SJSA1 (cell line): ENCODE data around the gene TMPRSS12. TPM values are rescaled to one million over a fixed set of nuclear protein-coding genes. Genes with fewer than 3 reads are reported as not detected.
"Not testable (repeated sequence)": the region's sequence is repeated elsewhere in the genome, so short reads cannot be mapped to it uniquely, and the experiment has no call there.

Experiments
- DNase-seq, 2 experiments: peaks; one replicate each; pipeline ENCODE4 v3.0.0-alpha.2; 2015 to 2020; ENCODE audit warnings: low spot score in 2 of 2, low read depth in 1 of 2
- H3K27ac ChIP-seq: fragments of 250-450 bp; sonication (Bioruptor Pico); 2 replicates; pipeline ENCODE4 v1.5.1; 2020; ENCODE audit warnings: mild to moderate bottlenecking, moderate library complexity
- H3K27me3 ChIP-seq: fragments of 250-450 bp; sonication (Bioruptor Pico); replicated peaks from 2 replicates; pipeline ENCODE4 v1.5.1; 2020; ENCODE audit warnings: mild to moderate bottlenecking, moderate library complexity
- H3K36me3 ChIP-seq: fragments of 250-450 bp; sonication (Bioruptor Pico); 2 replicates; pipeline ENCODE4 v1.5.1; 2020; ENCODE audit warnings: mild to moderate bottlenecking
- H3K4me1 ChIP-seq: fragments of 250-450 bp; sonication (Bioruptor Pico); replicated peaks from 2 replicates; pipeline ENCODE4 v1.6.1; 2021; ENCODE audit warnings: mild to moderate bottlenecking
- H3K4me3 ChIP-seq: fragments of 250-450 bp; sonication (Bioruptor Pico); 2 replicates; pipeline ENCODE4 v1.5.1; 2020; ENCODE audit warnings: mild to moderate bottlenecking
- H3K9me3 ChIP-seq: fragments of 250-450 bp; sonication (Bioruptor Pico); replicated peaks from 2 replicates; pipeline ENCODE4 v1.5.1; 2020; ENCODE audit warnings: mild to moderate bottlenecking
- total RNA-seq: library from RNA; depleted of rRNA; stranded (reverse); fragments of >200 nt; shearing (Covaris generic); gene quantifications from 2 replicates; pipeline ENCODE4 v1.2.3, GENCODE V29; 2014

Gene TMPRSS12
- total RNA-seq, 1 experiment from 2014 or later = not detected

GRCh38 chr12:50888666-50889065 is 45.9 kb downstream of the TMPRSS12 start:
- no peaks in the 10 kb centered on the region for H3K4me1 ChIP-seq
- no peaks in the 10 kb centered on the region for H3K9me3 ChIP-seq
- H3K4me3 ChIP-seq = no peak overlapping the region
- no peak overlapping the region for H3K27ac ChIP-seq
- no peaks in the 10 kb centered on the region for H3K27me3 ChIP-seq
- no peak for DNase-seq
- H3K36me3 ChIP-seq = no peaks in the 10 kb centered on the region

GRCh38 chr12:50894241-50894640 is 51.5 kb downstream of the TMPRSS12 start:
- DNase-seq = no peak
- Histone ChIP-seq H3K27me3 (no peaks in the 10 kb centered on the region), H3K36me3 (no peaks in the 10 kb centered on the region), H3K4me3 (no peak overlapping the region), H3K9me3 (no peaks in the 10 kb centered on the region), H3K27ac (no peak overlapping the region), H3K4me1 (no peaks in the 10 kb centered on the region)

- no peaks in the 10 kb centered on the region for H3K4me1 ChIP-seq
- H3K9me3 ChIP-seq = no peaks in the 10 kb centered on the region
- H3K4me3 ChIP-seq = no peak overlapping the region
- no peak overlapping the region for H3K27ac ChIP-seq
- no peaks in the 10 kb centered on the region for H3K36me3 ChIP-seq
- DNase-seq = no peak
- no peaks in the 10 kb centered on the region for H3K27me3 ChIP-seq
Measured at GRCh38 chr12:50901685-50902113, 59.0 kb downstream of the TMPRSS12 start.

DNA sequence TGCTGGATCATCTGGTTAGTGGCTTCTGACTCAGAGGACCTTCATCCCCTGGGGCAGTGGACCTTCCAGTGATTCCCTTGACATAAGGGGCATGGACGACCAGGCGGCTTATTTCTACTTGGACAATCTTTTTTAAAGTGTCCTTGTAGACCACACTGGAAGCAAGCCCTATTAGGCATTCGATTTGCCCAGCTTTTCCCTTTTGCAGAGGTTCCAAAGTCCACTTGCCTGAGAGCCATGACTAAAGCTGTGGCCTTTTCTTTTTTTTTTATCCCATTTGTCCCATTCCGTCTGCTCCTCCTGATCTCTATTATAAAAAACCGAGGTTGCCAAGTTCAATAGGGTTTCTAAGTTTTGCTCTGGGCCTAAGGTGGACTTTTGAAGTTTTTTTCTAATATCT is 65.8 kb downstream of the TMPRSS12 start:
- not testable (repeated sequence) for H3K4me3 ChIP-seq, H3K27ac ChIP-seq, DNase-seq, H3K36me3 ChIP-seq, H3K9me3 ChIP-seq, H3K4me1 ChIP-seq, H3K27me3 ChIP-seq

DNA sequence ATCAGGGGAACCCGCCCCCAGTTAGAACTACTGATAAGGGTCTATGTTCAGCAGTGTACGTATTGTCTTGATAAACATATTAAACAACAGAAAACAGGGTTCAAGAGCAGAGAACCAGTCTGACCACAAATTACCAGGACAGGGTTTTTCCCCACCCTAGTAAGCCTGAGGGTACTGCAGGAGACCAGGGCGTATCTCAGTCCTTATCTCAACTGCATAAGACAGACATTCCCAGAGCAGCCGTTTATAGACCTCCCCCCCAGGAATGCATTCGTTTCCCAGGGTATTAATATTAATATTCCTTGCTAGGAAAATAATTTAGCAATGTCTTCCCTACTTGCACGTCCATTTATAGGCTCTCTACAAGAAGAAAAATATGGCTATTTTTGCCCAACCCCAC is 69.6 kb downstream of the TMPRSS12 start:
- not testable (repeated sequence) for H3K4me3 ChIP-seq

GRCh38 chr12:50913224-50913623 is 70.5 kb downstream of the TMPRSS12 start:
- peaks cover 13% of the 10 kb centered on the region for H3K9me3 ChIP-seq

More for the DNA sequence above, 69.6 kb downstream of the TMPRSS12 start:
- H3K27ac ChIP-seq, DNase-seq, H3K4me1 ChIP-seq, H3K36me3 ChIP-seq, H3K27me3 ChIP-seq: not testable (repeated sequence)
- H3K9me3 ChIP-seq = peaks cover 13% of the 10 kb centered on the region

DNA sequence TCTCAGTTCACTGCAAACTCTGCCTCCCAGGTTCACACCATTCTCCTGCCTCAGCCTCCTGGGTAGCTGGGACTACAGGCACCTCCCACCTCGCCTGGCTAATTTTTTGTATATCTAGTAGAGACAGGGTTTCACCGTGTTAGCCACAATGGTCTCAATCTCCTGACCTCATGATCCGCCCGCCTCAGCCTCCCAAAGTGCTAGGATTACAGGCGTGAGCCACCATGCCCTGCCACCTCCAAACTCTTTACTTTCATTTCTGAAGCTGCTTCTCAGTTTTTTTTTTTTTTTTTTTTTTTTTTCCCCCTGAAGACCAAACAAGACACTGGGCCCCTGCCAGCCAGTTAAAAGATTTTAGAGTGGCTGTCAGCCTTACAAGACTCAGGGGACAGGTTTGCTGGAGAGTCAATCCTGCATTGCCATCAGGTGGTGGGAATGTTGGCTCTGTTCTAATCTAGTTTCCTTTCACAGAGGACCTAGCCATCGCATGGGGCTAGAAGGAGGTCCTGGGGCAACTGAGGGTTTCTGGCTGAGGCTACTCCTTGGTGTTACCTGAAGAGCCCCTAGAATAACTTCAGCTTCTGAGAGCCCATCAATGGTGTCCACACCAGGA is 72.3 kb downstream of the TMPRSS12 start:
- Histone ChIP-seq H3K27ac (no peak overlapping the region), H3K4me3 (no peak overlapping the region)

More at GRCh38 chr12:50913224-50913623, 70.5 kb downstream of the TMPRSS12 start:
- no peak for DNase-seq
- H3K4me3 ChIP-seq = no peak overlapping the region
- H3K36me3 ChIP-seq = no peaks in the 10 kb centered on the region
- H3K4me1 ChIP-seq = no peaks in the 10 kb centered on the region
- H3K27ac ChIP-seq = no peak overlapping the region
- H3K27me3 ChIP-seq = no peaks in the 10 kb centered on the region

GRCh38 chr12:50916292-50916691 is 73.6 kb downstream of the TMPRSS12 start:
- Histone ChIP-seq H3K9me3 (peaks cover 13% of the 10 kb centered on the region), H3K4me3 (no peak overlapping the region), H3K4me1 (0 out of 2 replicates have a peak, but pooled peaks cover 8% of the 10 kb centered on the region), H3K27me3 (no peaks in the 10 kb centered on the region), H3K27ac (no peak overlapping the region), H3K36me3 (no peaks in the 10 kb centered on the region)
- DNase-seq = no peak

More for the DNA sequence above, 72.3 kb downstream of the TMPRSS12 start:
- 0 out of 2 replicates have a peak, but pooled peaks cover 8% of the 10 kb centered on the region for H3K4me1 ChIP-seq
- DNase-seq = no peak
- no peaks in the 10 kb centered on the region for H3K36me3 ChIP-seq
- no peaks in the 10 kb centered on the region for H3K27me3 ChIP-seq
- peaks cover 13% of the 10 kb centered on the region for H3K9me3 ChIP-seq

DNA sequence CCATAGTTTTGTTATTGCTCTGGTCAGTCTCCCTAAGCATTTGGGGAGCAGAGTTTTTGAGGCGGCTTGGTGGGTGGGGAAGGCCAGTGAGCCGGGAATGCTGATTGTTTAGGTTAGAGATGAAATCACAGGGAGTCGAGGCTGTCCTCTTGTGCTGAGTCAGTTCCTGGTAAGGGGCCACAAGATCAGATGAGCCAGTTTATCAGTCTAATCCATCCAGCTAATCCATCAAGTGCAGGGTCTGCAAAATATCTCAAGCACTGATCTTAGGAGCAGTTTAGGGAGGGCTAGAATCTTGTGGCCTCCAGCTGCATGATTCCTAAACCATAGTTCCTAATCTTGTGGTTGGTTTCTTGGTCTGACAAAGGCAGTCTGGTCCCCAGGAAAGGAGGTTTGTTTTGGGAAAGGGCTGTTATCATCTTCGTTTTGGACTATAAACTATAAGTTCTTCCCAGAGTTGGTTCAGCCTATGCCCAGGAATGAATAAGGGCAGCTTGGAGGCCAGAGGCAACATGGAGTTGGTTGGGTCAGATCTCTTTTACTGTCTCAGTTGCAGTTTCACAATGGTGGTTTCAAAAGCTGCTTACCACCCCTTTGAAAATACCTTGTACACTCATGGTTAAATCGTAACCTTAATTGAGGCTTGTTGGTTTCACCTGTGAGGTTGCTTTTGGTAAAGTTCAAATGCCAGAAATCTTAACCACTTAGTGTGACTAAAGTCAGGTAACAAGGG is 76.0 kb downstream of the TMPRSS12 start:
- no peaks in the 10 kb centered on the region for H3K36me3 ChIP-seq
- H3K4me3 ChIP-seq = no peak overlapping the region
- no peak overlapping the region for H3K27ac ChIP-seq
- peaks cover 12% of the 10 kb centered on the region for H3K4me1 ChIP-seq
- H3K27me3 ChIP-seq = no peaks in the 10 kb centered on the region
- H3K9me3 ChIP-seq = peaks cover 7% of the 10 kb centered on the region
- DNase-seq = no peak

GRCh38 chr12:50922820-50923219 is 80.1 kb downstream of the TMPRSS12 start:
- peaks cover 24% of the 10 kb centered on the region for H3K4me1 ChIP-seq
- no peaks in the 10 kb centered on the region for H3K27me3 ChIP-seq
- no peak overlapping the region for H3K27ac ChIP-seq
- H3K36me3 ChIP-seq = no peaks in the 10 kb centered on the region
- peak in 1 of 2 experiments; percentile 8 for DNase-seq
- H3K4me3 ChIP-seq = no peak overlapping the region
- H3K9me3 ChIP-seq = no peaks in the 10 kb centered on the region

DNA sequence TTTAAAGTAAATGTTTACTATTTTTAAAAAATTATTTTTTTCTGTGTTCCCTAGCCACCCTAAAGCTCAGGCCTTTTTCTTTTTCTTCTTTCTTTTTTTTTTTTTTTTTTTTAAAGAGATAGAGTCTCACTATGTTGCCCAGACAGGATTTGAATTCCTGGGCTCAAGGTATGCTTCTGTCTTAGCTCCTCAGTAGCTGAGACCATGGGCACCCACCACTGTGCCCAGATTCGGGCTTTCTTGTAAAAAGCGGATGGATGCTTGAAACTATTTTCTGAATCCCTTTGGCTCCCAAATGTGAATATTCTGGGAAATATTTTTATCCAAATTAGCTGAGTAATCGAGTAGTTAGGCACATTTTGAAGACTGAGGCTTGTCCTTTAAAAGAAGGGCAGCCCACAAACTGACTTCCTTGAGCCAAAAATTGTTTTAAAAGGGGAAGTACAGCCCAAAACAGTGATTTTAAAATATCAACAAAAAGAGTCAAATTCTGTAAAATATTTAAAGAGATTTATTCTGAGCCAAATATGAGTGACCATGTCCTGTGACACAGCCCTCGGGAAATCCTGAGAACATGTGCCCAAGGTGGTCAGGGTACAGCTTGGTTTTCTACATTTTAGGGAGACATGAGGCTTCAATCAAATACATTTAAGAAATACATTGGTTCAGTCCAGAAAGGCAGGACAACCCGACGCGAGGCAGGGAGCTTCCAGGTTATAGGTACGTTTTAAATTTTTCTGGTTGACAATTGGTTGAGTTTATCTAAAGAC is 80.8 kb downstream of the TMPRSS12 start:
- Histone ChIP-seq H3K36me3 (no peaks in the 10 kb centered on the region), H3K4me3 (peak overlapping the region; percentile 10; the same call in 1 of the 2 replicates), H3K9me3 (no peaks in the 10 kb centered on the region), H3K27ac (peak overlapping the region; percentile 69), H3K4me1 (peaks cover 21% of the 10 kb centered on the region), H3K27me3 (no peaks in the 10 kb centered on the region)
- DNase-seq = peak in 1 of 2 experiments; percentile 11

- H3K27me3 ChIP-seq = no peaks in the 10 kb centered on the region
- DNase-seq = no peak
- no peaks in the 10 kb centered on the region for H3K9me3 ChIP-seq
- peaks cover 16% of the 10 kb centered on the region for H3K4me1 ChIP-seq
- H3K4me3 ChIP-seq = peak overlapping the region; percentile 10; the same call in 1 of the 2 replicates
- H3K36me3 ChIP-seq = no peaks in the 10 kb centered on the region
- H3K27ac ChIP-seq = peak overlapping the region; percentile 69
Measured at GRCh38 chr12:50924131-50924438, 81.4 kb downstream of the TMPRSS12 start.

GRCh38 chr12:50924439-50925341 is 82.0 kb downstream of the TMPRSS12 start:
- Histone ChIP-seq H3K36me3 (no peaks in the 10 kb centered on the region), H3K27ac (peak overlapping the region; percentile 69), H3K9me3 (no peaks in the 10 kb centered on the region), H3K27me3 (no peaks in the 10 kb centered on the region), H3K4me3 (peak overlapping the region; percentile 18), H3K4me1 (peaks cover 16% of the 10 kb centered on the region)
- DNase-seq = peak; percentile 61 to 74
